HK-2 (cell line): ENCODE data around the gene GRAMD2B.
"Not testable (repeated sequence)": the region's sequence is repeated elsewhere in the genome, so short reads cannot be mapped to it uniquely, and the experiment has no call there.

ENCODE experiments used
- DNase-seq: peaks from one replicate; pipeline ENCODE4 v3.0.0-alpha.2; 2018; ENCODE audit not compliant: unreplicated experiment

The GRAMD2B gene

DNA sequence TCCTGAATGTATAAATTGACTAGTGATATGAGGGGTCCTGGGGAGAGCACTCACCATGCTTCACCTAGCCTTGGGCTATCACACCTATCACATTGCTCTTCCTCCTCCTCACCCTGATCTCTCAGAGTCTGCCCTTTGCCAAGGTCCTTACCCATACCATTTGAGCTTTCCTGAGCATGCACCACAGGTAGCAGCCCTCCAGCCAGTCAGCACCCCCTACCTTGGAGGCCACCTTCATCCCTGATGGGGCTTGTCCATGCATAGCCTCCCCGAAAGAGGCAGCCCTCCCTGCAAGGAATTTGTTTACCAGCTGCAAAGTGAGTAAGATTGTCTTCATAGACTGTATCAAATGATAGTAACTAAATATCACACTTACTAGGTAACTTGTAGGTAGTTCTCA lies 88.8 kb downstream of the GRAMD2B start:
- no peak for DNase-seq

DNA sequence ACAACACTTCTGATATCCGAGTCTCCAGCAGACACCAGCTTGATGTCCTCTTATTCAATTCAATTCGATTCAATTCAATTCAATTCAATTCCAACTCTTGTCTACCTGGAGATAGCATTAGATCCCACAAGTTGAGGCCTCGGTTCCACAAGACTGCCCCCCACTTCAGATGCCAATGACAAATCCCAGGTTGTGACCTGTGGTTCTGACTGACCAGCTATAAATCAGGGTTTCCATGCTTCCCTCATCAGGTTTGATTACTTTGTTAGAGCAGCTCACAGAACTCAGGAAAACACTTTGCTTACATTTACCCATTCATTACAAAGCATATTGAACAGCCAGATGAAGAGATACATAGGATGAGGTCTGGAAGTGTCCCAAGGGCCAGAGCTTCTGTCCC lies 89.2 kb downstream of the GRAMD2B start:
- no peak for DNase-seq

DNA sequence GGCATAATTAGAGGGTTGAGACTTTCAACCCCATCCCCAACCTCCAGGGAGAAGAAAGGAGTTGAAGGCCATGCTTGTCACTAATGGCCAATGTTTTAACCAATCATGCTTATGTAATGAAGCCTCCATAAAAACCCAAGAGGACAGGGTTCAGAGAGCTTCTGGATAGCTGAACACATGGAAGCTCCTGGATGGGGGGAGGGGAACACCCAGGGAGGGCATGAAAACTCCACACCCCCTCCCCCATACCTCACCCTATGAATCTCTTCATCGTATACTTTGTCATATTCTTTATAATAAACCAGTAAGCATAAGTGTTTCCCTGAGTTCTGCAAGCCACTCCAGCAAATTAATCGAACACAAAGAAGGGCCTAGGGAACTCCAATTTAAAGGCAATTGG lies 90.1 kb downstream of the GRAMD2B start:
- DNase-seq = no peak

DNA sequence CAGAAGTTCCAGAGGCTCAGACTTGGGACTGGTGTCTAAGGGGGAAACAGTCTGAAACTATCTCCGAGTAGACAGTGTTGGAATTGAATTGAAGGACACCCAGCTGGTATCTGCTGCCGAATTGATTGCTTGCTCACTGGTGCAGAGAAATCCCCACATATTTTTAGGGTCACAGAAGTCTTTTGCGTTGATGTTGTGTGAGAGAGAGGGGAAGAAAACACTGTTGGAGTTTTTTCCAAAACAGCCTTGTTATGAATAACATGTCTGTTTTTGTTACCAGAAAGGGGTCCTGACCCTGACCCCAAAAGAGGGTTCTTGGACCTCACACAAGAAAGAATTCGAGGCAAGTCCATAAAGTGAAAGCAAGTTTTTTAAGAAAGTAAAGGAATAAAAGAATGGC lies 90.5 kb downstream of the GRAMD2B start:
- no peak for DNase-seq

DNA sequence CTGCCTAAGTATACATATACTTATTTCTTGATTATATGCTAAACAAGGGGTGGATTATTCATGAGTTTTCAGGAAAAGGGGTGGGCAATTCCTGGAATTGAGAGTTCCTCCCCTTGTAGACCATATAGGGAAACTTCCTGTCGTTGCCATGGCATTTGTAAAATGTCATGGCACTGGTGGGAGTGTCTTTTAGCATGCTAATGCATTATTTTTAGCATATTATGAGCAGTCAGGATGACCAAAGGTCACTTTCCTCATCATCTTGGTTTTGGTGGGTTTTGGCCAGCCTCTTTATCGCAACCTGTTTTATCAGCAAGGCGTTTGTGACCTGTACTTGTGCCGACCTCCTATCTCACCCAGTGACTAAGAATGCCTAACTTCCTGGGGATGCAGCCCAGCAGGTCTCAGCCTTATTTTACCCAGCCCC lies 90.9 kb downstream of the GRAMD2B start:
- DNase-seq = no peak

DNA sequence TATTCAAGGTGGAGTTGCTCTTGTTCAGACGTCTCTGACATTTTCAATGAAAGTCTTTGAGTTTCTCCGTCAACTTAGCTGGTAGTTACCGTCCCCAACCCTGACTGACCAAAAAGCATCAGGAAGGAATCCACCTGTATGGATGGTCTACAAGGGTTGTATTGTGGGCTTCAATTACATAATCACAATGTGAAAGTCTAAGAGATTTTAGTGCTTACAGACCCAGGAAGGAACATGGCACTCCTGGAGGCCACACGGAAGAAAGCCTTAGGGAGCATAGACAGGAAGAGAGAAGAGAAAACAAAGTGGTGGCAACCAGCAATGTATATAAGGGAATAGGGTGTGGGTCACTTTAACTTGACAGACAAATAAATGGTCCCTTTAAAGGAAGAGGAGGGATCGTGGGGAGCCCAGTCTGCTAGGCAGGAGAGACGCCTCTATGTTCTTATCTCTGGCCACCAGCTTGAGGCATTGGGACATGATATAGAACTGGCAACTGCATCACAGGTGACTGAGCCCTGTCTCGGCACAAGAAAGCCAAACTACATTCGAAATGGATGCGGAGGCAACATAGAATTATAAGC lies 91.4 kb downstream of the GRAMD2B start:
- no peak for DNase-seq

DNA sequence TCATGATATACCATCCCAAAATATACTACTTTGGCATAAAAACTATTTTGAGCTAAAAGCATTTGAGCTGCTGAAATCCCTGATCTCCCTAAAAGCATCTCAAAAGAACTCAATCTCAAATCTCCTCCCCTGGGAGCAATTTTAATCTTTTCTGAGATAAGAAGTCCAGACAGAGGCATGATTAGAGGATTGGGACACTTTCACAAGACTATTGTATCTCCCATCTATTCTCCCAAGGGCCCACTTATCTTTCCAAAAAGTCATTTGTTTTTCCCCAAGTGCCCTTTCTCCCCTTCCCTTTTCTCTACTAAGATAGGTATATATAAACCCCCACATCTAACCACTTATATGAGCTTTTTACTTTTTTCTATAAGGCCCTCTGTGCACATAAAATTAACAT lies 92.1 kb downstream of the GRAMD2B start:
- no peak for DNase-seq

DNA sequence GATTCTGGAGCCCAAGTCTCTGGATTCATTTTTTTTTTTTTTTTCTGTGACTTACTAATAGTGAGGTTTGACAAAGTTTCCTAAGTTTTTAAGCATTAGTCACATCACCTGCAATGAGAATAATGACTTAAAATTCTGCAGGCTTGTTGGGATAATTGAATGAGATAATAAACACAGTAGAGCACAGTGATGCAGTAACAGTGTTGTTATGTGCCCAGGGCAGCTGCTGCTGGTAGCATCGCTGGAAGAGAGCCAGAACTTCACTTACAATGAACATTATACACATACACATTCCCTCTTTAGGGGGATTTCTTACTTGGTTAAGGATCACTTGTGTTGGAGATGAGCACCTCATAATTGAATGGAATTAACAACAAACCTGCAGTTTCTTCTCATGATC lies 92.9 kb downstream of the GRAMD2B start:
- no peak for DNase-seq

DNA sequence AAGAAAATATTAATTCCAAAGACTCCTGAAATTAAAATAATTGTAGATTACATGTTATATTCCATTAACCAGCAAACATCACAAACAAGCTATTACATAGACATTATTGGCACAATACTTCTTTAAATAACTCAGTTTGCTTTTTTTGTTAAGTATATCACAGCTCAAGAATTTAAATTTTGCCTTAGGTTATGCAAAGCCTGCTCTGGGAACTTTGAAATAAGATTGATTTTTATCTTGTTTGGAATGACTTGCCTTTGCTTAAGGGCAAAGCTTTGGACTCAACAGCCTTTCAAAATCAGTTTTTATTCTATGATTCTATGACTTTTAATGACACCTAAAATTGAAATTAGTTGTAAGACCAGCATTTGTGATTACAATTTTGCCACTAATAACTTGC lies 93.6 kb downstream of the GRAMD2B start:
- no peak for DNase-seq

DNA sequence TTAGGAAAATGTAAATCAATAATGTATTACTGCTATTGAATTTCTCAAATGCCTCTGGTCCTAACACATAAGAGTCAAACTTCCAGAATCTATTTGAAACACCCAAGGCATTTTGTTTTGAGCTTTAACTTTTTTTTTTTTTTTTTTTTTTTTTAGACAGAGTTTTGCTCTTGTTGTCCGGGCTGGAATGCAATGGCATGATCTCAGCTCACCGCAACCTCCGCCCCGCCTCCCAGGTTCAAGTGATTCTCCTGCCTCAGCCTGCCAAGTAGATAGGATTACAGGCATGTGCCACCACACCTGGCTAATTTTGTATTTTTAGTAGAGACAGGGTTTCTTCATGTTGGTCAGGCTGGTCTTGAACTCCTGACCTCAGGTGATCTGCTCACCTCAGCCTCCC lies 96.0 kb downstream of the GRAMD2B start:
- not testable (repeated sequence) for DNase-seq

DNA sequence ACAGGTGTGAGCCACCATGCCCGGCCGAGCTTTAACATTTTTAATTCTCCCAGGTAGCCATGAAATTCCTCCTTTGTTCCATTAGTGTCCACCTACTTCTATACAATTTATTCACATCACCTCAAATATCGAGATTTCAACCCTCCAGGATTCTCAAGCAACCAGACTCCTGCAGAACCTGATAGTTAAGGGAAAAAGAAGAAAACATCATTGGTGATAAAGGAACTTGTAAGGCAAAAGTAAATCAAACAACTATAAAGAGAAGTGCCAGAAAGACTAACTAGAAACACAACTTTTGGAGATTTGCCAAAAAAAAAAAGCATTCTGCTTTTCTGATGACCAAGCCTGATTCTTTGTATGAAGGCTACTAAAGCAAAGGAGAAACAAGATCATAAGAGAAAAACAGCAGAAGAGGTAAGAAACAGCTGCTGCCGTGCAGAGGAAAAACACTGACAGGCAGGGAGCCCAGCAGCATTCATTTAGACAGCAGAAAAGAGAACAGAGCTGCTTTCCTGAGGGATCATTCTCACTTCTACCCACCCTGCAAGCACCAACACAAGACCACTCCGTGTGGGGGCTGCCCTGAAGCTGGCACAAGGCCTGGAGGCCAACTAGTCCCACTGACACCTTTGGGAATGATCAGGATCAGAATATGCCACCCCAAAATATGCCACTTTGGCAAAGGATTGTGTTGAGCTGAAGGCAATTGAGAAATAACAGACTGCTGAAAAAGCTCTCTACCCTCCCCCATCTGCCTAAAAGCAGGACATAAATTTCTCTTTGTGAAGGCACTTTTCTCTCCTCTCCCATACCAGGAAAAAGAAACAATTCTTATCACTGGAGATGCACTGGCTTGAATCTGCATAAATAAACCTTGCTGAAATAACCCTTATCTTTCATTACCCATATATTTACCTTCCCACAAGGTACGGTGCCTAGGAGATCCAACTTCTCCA lies 96.7 kb downstream of the GRAMD2B start:
- no peak for DNase-seq

DNA sequence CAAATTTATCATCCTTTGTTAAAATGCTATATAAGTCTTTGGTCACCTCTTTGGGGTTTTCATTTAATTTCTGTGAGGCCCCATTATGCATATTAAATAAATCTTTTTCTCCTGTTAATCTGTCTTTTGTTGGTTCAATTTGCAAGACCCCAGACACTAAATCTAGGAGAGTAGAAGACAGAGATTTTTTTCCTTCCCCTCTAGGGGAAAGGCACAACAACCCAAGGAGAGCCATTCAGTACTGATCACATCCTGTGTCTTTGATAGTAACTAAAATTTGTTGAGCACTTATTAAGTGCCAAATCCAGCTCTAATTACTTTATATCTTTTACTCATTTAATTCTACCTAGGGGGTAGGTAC lies 97.4 kb downstream of the GRAMD2B start:
- DNase-seq = no peak

DNA sequence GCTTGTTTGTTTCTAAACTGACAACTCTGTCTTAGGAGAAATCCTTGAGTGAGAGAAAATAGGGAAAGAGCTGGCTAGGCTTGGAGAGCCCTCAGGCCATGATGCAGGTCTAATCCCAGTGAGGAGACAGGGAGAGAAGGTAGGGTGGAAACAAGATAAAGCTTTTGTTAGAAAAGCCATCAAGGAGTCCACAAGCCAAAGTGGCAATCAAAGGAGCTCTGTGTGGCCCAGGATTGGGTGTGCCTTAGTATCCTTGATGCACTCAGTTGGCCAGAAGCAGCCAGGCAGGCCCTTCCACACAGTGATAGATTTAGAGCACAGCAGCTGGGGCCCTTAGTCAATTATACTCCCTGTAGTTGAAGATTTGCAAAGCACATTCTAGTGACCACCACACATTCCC lies 97.9 kb downstream of the GRAMD2B start:
- DNase-seq = no peak

DNA sequence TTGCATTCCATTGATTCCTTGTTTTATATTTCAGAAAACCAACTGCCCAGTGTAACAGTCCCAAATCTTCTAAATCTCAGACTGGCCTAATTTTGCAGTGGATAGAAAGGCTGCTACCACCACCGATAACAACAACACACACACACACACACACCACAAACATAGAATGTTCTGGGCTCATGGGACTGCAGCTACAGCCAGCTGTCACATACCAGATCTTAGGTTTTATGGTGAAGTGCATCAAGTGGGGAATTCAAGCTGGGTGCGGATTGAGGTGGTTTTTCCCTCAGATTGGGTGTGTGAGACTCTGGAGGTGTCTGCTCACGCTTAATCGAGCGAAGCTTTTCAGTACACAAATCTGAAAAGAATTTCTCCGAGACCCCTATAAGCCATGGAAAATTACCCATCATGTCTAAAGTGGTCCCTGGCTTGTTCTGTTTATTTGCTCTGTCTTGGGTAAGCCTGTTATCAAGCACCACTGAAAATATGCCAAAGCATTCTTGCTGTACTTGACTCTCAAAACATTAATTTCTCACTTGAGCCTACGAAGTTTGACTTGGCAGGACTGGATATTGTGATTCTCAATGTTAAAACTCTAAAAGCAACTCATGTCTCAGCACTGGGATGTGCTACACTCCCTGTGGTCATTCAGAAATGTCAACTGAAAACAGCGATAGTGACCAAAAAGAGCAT lies 100.8 kb downstream of the GRAMD2B start:
- DNase-seq = no peak

DNA sequence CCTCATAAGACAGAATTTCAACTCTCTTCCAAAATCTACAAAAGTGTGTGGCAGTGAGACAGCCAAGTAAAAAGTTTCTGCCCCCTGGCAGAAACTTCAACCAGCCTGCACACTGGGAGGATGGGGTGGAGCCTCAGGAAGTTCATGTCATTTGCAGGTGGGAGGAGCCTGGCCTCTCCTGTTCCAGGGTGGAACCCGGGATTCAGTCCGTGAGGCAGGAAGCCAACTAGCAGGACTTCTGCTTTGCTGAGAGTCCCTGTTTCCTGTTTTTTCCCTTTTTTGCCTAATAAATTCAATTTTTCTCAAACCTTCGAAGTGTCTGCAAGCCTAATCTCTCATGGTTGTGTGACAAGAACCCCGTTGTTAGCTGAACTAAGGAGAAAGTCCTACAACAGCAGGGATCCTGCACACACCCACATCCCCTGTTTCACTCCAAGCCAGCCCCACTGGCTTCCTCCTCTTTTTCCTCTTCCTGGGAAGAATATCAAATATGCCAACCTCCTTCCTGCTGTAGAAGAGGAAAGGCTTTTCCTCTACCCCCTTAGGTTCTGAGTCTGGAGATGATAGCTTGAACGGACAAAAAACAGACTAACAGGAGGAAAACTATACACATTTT lies 102.5 kb downstream of the GRAMD2B start:
- no peak for DNase-seq

DNA sequence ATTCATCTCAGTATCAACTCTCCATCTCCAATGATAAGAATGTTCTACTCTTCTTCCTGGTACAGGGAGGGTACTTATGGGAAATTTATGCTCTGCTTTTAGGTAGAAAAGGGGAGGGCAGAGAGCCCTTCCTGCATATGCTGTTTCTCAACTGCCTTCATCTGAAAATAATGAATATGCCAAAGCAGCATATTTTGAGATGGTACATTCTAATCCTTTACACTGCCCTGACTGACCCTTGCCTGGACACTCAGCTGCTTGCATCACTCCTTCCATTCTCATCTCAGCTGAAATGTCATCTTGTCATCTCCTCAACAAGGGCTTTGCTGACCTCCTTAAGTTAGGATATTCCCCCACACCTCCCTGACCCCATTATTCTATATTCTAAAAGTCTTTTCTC lies 103.3 kb downstream of the GRAMD2B start:
- no peak for DNase-seq

DNA sequence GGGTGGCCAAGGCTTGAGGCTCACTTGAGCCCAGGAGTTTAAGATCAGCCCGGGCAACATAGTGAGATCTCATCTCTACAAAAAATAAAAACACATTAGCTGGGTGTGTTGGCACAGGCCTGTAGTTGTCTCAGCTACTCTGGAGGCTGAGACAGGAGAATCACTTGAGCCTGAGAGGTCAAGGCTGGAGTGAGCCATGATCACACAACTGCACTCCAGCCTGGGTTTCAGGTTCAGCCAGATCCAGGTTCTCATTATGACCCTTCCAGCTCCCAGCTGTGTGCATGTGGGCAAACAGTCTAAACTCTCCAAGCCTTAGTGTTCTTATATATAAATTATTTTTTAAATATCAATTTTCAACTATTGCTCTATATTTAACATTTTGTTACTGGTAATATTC lies 103.9 kb downstream of the GRAMD2B start:
- no peak for DNase-seq

DNA sequence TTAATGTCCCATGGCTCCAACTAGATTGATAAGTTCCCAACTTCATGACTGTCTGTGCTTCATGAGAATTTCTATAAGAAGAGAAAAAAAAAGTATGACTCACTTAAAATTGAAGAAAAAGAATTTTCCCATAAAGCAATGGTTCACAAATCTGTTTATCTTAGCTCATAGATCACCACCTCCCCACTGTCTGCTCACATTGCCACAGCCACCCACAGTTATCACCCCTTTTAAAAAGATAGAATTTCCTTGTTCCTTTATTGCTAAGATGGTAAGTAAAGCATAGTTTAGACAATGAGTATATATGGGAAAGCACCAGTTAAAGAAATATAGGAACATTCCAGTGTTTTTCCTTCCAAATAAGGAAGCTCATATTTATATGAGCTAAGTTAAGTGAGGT lies 104.7 kb downstream of the GRAMD2B start:
- DNase-seq = no peak

DNA sequence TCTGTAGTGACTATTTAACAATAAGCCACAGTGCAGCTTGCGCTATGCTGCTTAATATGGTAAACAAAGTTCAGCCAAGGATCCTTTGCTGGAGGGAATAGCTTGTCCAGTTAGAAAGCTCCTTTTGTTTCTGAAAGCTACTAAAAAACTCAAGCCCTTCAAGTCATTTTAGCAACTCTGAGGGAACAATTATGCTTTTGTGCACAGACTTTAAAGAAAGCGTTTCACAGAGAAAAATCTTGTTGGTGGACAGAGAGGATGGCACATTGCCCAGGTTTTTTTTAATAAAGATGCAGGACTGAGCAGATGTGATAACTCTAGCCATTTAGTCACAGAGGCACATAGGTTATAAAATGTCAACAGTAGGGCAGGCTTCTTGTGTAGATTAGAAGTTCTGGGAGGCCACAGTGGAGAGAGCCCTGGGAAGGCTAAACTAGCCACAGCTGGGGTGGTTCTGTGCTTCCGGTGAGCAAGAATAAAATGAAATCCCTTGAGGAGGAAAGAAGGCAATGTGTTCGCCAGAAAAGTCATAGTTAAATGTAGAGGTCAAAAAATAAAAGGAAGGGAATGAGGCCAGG lies 108.4 kb downstream of the GRAMD2B start:
- no peak for DNase-seq

DNA sequence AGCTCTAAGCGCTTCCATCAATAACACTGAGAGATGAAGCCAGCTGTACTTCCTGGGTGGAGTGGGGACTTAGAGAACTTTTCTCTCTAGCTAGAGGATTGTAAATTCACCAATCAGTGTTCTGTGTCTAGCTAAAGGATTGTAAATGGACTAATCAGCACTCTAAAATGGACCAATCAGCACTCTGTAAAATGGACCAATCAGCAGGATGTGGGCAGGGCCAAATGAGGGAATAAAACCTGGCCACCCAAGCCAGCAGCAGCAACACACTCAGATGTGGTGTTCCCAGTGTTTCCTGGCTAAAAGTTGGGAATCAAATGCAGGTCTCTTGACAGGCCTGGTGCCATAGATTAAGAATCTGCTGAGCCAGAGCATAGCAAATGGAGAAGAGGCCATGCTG lies 111.3 kb downstream of the GRAMD2B start:
- no peak for DNase-seq

DNA sequence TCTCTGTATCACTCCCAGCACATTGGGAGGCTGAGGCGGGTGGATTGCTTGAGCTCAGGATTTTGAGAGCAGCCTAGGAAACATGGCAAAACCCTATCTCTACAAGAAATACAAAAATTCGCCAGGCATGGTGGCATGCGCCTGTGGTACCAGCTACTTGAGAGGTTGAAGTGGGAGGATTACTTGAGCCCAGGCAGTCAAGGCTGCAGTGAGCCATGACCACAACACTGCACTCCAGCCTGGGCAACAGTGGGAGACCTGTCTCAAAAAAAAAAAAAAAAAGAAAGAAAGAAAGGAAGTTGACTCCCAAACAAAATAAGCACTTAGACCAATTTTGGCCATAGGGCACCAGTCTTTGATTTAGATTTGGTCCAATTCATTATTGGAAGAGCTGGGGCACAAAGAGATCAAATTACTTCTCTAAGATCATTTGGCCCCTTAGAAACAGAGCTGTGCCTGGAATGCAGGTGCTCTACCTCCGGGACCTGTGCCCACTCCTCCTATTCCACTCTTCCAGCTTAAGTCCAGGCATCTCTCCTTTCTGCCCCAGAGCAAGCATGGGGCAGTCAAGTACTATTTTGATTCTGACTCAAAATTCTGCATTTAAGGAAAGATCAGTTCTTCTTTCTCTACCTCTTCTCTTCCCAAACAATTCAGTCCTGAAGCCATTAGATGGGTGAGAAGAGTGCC lies 112.8 kb downstream of the GRAMD2B start:
- no peak for DNase-seq

DNA sequence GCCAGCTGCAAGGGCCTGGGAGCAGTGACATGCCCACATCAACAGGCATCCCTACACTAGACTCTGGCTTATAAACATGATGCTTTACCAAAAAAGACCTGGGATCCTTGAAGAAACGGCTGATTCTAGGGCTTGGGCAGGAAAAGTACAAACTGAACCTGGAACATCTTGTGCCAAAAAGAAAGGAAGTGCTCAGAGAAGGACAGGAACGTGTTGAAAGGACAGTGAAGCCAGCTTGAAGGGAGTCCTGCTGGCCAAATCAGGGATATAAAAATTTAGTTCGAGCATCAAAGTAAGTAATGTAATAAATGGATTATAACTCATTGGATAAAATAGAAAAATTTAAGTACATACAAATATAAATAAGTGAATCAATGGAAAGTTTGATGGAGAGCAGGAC lies 113.7 kb downstream of the GRAMD2B start:
- DNase-seq = no peak
